Brain microvascular endothelial cell (primary cell): Measurements from ENCODE around the gene PDGFC.
A peak's percentile ranks its signal among the peaks of the same experiment; 100 is the strongest.

Source experiments
- DNase-seq: peaks from one replicate; pipeline ENCODE4 v3.0.0-alpha.2; 2020
- H3K27ac ChIP-seq: fragments of 250-450 bp; sonication (Bioruptor Pico); 2 replicates; pipeline ENCODE4 v1.5.1; 2020; ENCODE audit warnings: mild to moderate bottlenecking, moderate library complexity
- H3K27me3 ChIP-seq: fragments of 250-450 bp; sonication (Bioruptor Pico); replicated peaks from 2 replicates; pipeline ENCODE4 v1.5.1; 2020; ENCODE audit warnings: mild to moderate bottlenecking
- H3K36me3 ChIP-seq: fragments of 250-450 bp; sonication (Bioruptor Pico); replicated peaks from 2 replicates; pipeline ENCODE4 v1.5.1; 2020; ENCODE audit warnings: mild to moderate bottlenecking
- H3K4me3 ChIP-seq: 2 replicates; pipeline ENCODE4 v1.5.1; 2011; ENCODE audit warnings: low read depth, mild to moderate bottlenecking, control low read depth, low read length, moderate library complexity
- in situ Hi-C: cut with HindIII; loops from 2 replicates; pipeline ENCODE4 v1.10.0; 2017; ENCODE audit warnings: low sequenced_read_pairs, low pct_ligation_motif_present
- TF ChIP-seq, protein P1 (sequence below): IDR thresholded peaks from 2 replicates; pipeline ENCODE4 v1.5.1; 2011; ENCODE audit warnings: low read depth, mild to moderate bottlenecking, moderate library complexity, low read length, control low read depth, inconsistent platforms; ENCODE audit errors: missing control alignments

Gene PDGFC

DNA sequence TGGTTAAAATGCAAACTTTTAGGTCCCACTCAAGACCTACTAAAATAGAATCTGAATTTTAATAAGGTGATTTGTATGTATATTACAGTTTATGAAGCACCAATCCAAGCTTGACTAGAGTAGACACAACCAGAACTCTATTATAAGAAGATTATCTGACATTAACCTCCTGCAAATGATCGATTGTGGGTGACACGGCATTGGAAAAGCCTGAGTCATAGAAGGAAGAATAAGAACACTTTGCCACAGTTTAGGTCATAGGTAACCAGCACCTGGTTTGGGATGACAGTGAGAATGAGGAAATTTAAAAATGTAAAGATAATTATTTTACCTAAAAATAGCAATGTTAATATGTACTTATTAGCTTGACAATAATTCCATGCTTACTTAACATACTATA lies 15.2 kb downstream of the PDGFC start:
- TF ChIP-seq, protein P1, sequence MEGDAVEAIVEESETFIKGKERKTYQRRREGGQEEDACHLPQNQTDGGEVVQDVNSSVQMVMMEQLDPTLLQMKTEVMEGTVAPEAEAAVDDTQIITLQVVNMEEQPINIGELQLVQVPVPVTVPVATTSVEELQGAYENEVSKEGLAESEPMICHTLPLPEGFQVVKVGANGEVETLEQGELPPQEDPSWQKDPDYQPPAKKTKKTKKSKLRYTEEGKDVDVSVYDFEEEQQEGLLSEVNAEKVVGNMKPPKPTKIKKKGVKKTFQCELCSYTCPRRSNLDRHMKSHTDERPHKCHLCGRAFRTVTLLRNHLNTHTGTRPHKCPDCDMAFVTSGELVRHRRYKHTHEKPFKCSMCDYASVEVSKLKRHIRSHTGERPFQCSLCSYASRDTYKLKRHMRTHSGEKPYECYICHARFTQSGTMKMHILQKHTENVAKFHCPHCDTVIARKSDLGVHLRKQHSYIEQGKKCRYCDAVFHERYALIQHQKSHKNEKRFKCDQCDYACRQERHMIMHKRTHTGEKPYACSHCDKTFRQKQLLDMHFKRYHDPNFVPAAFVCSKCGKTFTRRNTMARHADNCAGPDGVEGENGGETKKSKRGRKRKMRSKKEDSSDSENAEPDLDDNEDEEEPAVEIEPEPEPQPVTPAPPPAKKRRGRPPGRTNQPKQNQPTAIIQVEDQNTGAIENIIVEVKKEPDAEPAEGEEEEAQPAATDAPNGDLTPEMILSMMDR, result no peak
- in situ Hi-C loops, result loop anchor here (25.0 kb wide), 1 partner anchor 169 kb away; no protein-coding TSS in a partner anchor
- Histone ChIP-seq H3K27me3 (no peaks in the 10 kb centered on the region), H3K27ac (no peak overlapping the region), H3K4me3 (no peak overlapping the region), H3K36me3 (no peaks in the 10 kb centered on the region)
- DNase-seq, result no peak

DNA sequence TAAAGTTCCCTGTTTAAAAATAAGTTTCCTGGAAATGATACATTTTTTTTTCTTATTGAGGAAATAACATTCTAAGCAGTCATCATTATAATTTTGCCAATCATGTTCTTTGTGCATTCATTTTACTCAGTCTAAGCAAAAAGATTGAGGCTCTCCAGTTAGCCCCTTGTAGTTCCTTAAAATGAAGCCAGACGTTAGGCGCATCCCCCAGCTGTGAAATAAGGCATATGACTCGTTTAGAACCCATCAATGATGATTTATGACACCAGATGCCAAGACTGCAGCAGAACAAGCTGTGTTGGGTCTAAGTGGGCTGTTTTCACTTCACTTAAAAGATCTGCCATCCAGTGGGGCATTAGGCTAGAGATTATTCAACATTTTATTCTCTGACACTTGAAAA lies 17.0 kb downstream of the PDGFC start:
- H3K27ac ChIP-seq, result no peak overlapping the region
- no peak overlapping the region for H3K4me3 ChIP-seq
- H3K27me3 ChIP-seq, result no peaks in the 10 kb centered on the region
- H3K36me3 ChIP-seq, result no peaks in the 10 kb centered on the region
- TF ChIP-seq, protein P1, result no peak
- DNase-seq, result no peak
- in situ Hi-C loops, result loop anchor here (25.0 kb wide), 1 partner anchor 167 kb away; no protein-coding TSS in a partner anchor

DNA sequence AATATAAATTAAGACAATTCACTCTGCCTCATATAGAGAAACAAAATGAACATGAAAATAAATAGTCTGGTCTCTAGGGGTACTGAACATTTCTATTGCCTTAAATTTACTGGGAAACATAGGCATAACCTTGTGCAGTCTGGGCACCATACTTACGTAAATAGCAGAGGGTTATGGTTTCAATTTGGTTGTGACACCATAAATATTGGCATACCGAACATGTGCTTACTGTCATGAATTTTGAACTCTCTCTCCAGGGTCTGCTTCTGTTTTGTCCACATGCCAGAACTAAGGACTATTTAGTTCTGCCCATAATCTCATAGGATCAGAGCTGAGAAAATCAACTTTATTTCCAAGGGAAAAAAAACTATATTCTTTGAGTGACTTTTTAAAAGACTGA lies 17.6 kb downstream of the PDGFC start:
- TF ChIP-seq, protein P1, result no peak

DNA sequence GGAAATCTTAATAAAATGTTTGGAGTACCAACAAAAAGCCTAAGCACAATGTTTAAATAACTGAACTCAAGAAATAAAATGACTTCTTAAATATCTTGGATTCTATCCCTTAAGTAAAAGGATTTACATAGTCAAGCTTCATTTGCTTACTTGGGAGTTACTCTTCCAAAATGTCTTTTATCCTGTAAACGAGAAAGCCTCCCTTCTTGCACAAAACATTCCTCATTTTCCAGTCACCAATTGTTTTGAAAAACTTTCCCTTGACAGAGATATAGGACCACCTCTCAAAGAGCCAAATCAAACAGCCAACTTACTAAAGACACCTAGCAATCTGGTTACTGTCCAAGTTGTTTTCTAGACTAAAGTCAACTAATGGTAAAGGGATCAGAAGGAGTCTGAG lies 18.6 kb downstream of the PDGFC start:
- no peaks in the 10 kb centered on the region for H3K36me3 ChIP-seq
- no peak overlapping the region for H3K4me3 ChIP-seq
- TF ChIP-seq, protein P1, result no peak
- no peaks in the 10 kb centered on the region for H3K27me3 ChIP-seq
- no peak overlapping the region for H3K27ac ChIP-seq
- in situ Hi-C loops, result loop anchor here (25.0 kb wide), 1 partner anchor 166 kb away; no protein-coding TSS in a partner anchor
- no peak for DNase-seq

More for the DNA sequence above, 17.6 kb downstream of the PDGFC start:
- Histone ChIP-seq H3K36me3 (no peaks in the 10 kb centered on the region), H3K27me3 (no peaks in the 10 kb centered on the region), H3K4me3 (no peak overlapping the region), H3K27ac (no peak overlapping the region)
- in situ Hi-C loops, result loop anchor here (25.0 kb wide), 1 partner anchor 167 kb away; no protein-coding TSS in a partner anchor
- no peak for DNase-seq

DNA sequence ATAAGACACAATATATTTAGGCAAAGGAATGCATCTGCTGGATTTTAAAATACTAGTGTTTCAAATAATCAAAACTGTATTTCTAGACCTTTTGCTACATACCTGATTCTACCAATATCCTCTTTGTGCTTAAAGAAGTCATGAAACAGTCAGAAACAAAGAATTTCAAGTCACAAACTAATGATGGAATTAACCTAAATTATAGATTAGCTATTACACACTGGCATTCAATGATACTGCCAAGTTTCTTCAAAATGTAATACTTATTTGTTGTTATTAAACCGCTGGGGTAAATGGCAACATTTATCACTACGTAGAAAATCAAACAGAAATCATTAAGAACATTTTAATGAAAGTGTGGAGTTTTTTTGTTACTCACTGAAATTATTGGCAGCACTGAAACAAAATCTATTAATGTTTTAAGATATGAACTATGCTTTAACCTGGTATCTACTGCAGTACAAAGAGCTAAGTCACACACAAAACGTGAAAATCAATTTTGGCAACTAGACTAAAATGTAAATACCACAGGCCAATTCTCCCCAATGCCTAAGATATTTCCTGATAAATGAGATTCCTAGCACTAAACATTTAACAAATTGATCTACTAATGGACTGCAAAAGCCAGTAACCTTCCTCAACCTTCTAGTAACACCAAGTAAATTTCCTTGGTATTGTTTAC lies 19.4 kb downstream of the PDGFC start:
- Histone ChIP-seq H3K27ac (peak overlapping the region; percentile 16), H3K27me3 (no peaks in the 10 kb centered on the region), H3K36me3 (no peaks in the 10 kb centered on the region), H3K4me3 (no peak overlapping the region)
- no peak for DNase-seq
- TF ChIP-seq, protein P1, result no peak
- in situ Hi-C loops, result loop anchor here (25.0 kb wide), 1 partner anchor 165 kb away; no protein-coding TSS in a partner anchor
